T-cell (primary cell): ENCODE data around the gene CASP5. TPM values are rescaled to one million over a fixed set of nuclear protein-coding genes. Genes with fewer than 3 reads are reported as not detected.
A peak's percentile ranks its signal among the peaks of the same experiment; 100 is the strongest.

ENCODE experiments used
- ATAC-seq, 4 experiments: fragments of 200-7000 bp in 3 of 4; fragments of 150-1000 bp in 1 of 4; cut with Tn5 transposase; replicated peaks in 1 of 4; 1 replicate in 3 of 4; 2 replicates in 1 of 4; pipeline ENCODE4 v1.10.0; 2021; ENCODE audit warnings: moderate library complexity in 3 of 4, mild to moderate bottlenecking in 2 of 4, moderate number of reproducible peaks in 1 of 4
- CTCF ChIA-PET, 2 donors: fragments of 300-600 bp; sonication (Branson Sonifier 250); formaldehyde crosslinking; loops; one replicate each; lab custom pipeline; 2022; ENCODE audit warnings: antibody characterized with exemption in 2 of 2; lab: Charles Lee
- POLR2A ChIA-PET, 2 donors: fragments of 300-600 bp; sonication (Branson Sonifier 250); formaldehyde crosslinking; loops; one replicate each; lab custom pipeline; 2022; ENCODE audit warnings: antibody characterized with exemption in 2 of 2; lab: Charles Lee
- DNase-seq, 35 experiments: peaks; one replicate each; pipeline versions ENCODE4 v3.0.0 to v3.0.0-alpha.2; 2013 to 2023
- H3K27ac ChIP-seq: one replicate; pipeline ENCODE4 v1.5.1; 2013; ENCODE audit warnings: low read length
- H3K27me3 ChIP-seq, 2 experiments: replicated peaks in 1 of 2; 1 replicate in 1 of 2; 2 replicates in 1 of 2; pipeline versions ENCODE4 v1.6.1 to v1.7.0; 2013; ENCODE audit warnings: low read length in 1 of 2, mixed read lengths in 1 of 2; ENCODE audit not compliant: control insufficient read depth in 2 of 2, insufficient read depth in 2 of 2; ENCODE audit errors: extremely low read depth in 1 of 2
- H3K36me3 ChIP-seq, 2 donors: 1 replicate in 1 of 2; 2 replicates in 1 of 2; pipeline versions ENCODE4 v1.6.1 to v1.7.0; 2013; ENCODE audit warnings: low read length in 1 of 2; ENCODE audit not compliant: control insufficient read depth in 2 of 2, insufficient read depth in 1 of 2; ENCODE audit errors: extremely low read depth in 1 of 2
- H3K4me1 ChIP-seq, 2 experiments: 1 replicate in 1 of 2; 2 replicates in 1 of 2; pipeline versions ENCODE4 v1.6.1 to v1.7.0; 2013; ENCODE audit warnings: low read length in 2 of 2, mixed read lengths in 1 of 2; ENCODE audit not compliant: insufficient read depth in 2 of 2, control insufficient read depth in 1 of 2; ENCODE audit errors: extremely low read depth in 1 of 2
- H3K4me3 ChIP-seq, 2 donors: 1 replicate in 1 of 2; 2 replicates in 1 of 2; pipeline versions ENCODE4 v1.5.1 to v1.7.0; 2013; ENCODE audit warnings: mild to moderate bottlenecking in 2 of 2, low read length in 1 of 2, moderate library complexity in 1 of 2; ENCODE audit not compliant: control insufficient read depth in 1 of 2; ENCODE audit errors: extremely low read depth in 1 of 2
- H3K9me3 ChIP-seq: 2 replicates; pipeline ENCODE4 v1.7.0; 2013
- H3K27ac Mint-ChIP-seq, 2 donors: one replicate each; pipeline ENCODE4 v1.8.0; 2020 to 2021; ENCODE audit warnings: mild to moderate bottlenecking in 2 of 2, mixed read lengths in 2 of 2
- H3K27me3 Mint-ChIP-seq, 2 donors: one replicate each; pipeline ENCODE4 v1.8.0; 2021 to 2022; ENCODE audit warnings: mixed read lengths in 2 of 2
- H3K36me3 Mint-ChIP-seq: one replicate; pipeline ENCODE4 v1.8.0; 2021; ENCODE audit warnings: mixed read lengths
- H3K4me1 Mint-ChIP-seq, 3 donors: one replicate each; pipeline ENCODE4 v1.8.0; 2020 to 2022; ENCODE audit warnings: mixed read lengths in 3 of 3, mild to moderate bottlenecking in 1 of 3
- H3K4me3 Mint-ChIP-seq, 3 donors: one replicate each; pipeline ENCODE4 v1.8.0; 2020 to 2022; ENCODE audit warnings: mild to moderate bottlenecking in 3 of 3, mixed read lengths in 3 of 3, moderate library complexity in 3 of 3
- H3K9me3 Mint-ChIP-seq, 3 donors: one replicate each; pipeline ENCODE4 v1.8.0; 2020 to 2022; ENCODE audit warnings: mixed read lengths in 3 of 3
- WGBS: methylation state at CpG from one replicate; pipeline ENCODE4 v1.1.5; 2013; ENCODE audit warnings: missing lambda C conversion rate; ENCODE audit not compliant: insufficient coverage; 5-methylcytosine and 5-hydroxymethylcytosine counted together
- total RNA-seq, 35 experiments: library from RNA in 6 of 35; stranded (reverse) in 6 of 35; fragments of 120-200 nt in 1 of 35; gene quantifications; one replicate each; pipeline versions ENCODE4 v1.2.1 to v1.2.4 and lab custom pipeline; 2013 to 2026

Gene CASP5
- total RNA-seq, 5 donors from 2014 or later (not counting 1 experiment from before 2014, with no cell fraction given) = 0.38 TPM; not detected in 4

- Histone ChIP-seq H3K4me1 (peaks cover 3 to 6% of the 10 kb centered on the region in 2 experiments), H3K27ac (peak overlapping the region; percentile 17), H3K9me3 (no peaks in the 10 kb centered on the region), H3K27me3 (no peaks in the 10 kb centered on the region), H3K4me3 (no peak overlapping the region), H3K36me3 (peaks cover 0 to 61% of the 10 kb centered on the region in 2 donors)
- ATAC-seq (no peak), DNase-seq (no peak)
- ChIA-PET POLR2A (interaction anchor here in 1 of 2 donors (0.6 to 0.7 kb wide), 2 partner anchors 18 to 20 kb away, joined by 3 read pairs; partner anchors contain the start of gene CARD16), CTCF (no interaction called here)
- Mint-ChIP-seq H3K36me3 (peaks cover 71% of the 10 kb centered on the region), H3K9me3 (no peaks in the 10 kb centered on the region), H3K4me1 (peaks cover 40 to 62% (median 44%) of the 10 kb centered on the region in 3 donors), H3K4me3 (peak overlapping the region in 2 of 3 donors; percentile 8 to 32), H3K27me3 (no peaks in the 10 kb centered on the region), H3K27ac (peak overlapping the region; percentile 85 to 88)
- WGBS = 86% methylated on average over 1 of the region's 3 CpGs
Observed at GRCh38 chr11:105027678-105028077, 4.7 kb upstream of the CASP5 start.

GRCh38 chr11:105024394-105024793, 1.4 kb upstream of the CASP5 start:
- H3K4me1 ChIP-seq = peaks cover 0 to under 1% of the 10 kb centered on the region in 2 experiments
- H3K36me3 ChIP-seq = peaks cover 0 to 39% of the 10 kb centered on the region in 2 donors
- H3K27me3 Mint-ChIP-seq = no peaks in the 10 kb centered on the region
- ATAC-seq = no peak
- peaks cover 0 to 3% (median 0%) of the 10 kb centered on the region in 3 donors for H3K9me3 Mint-ChIP-seq
- no peak overlapping the region for H3K27ac ChIP-seq
- peaks cover 25 to 40% (median 28%) of the 10 kb centered on the region in 3 donors for H3K4me1 Mint-ChIP-seq
- WGBS = no CpG with 5 or more reads among the region's 1 CpG
- DNase-seq = no peak
- H3K36me3 Mint-ChIP-seq = peaks cover 47% of the 10 kb centered on the region
- CTCF ChIA-PET = no interaction called here
- no peaks in the 10 kb centered on the region for H3K9me3 ChIP-seq
- H3K27me3 ChIP-seq = no peaks in the 10 kb centered on the region
- POLR2A ChIA-PET = no interaction called here
- H3K4me3 Mint-ChIP-seq = no peak overlapping the region
- no peak overlapping the region for H3K4me3 ChIP-seq
- peak overlapping the region; percentile 8 to 11 for H3K27ac Mint-ChIP-seq

GRCh38 chr11:105022527-105022926, 441 bp downstream of the CASP5 start:
- H3K4me1 ChIP-seq = no peaks in the 10 kb centered on the region
- no peaks in the 10 kb centered on the region for H3K27me3 ChIP-seq
- ATAC-seq = no peak
- no peak overlapping the region for H3K4me3 Mint-ChIP-seq
- peaks cover 31% of the 10 kb centered on the region for H3K36me3 Mint-ChIP-seq
- peaks cover 9 to 25% (median 15%) of the 10 kb centered on the region in 3 donors for H3K4me1 Mint-ChIP-seq
- no CpG with 5 or more reads among the region's 2 CpGs for WGBS
- no peak for DNase-seq
- peaks cover 0 to 23% of the 10 kb centered on the region in 2 donors for H3K36me3 ChIP-seq
- peak overlapping the region; percentile 3 to 72 for H3K27ac Mint-ChIP-seq
- H3K27ac ChIP-seq = no peak overlapping the region
- H3K4me3 ChIP-seq = no peak overlapping the region
- ChIA-PET CTCF (no interaction called here), POLR2A (no interaction called here)
- peaks cover 0 to 3% (median 0%) of the 10 kb centered on the region in 3 donors for H3K9me3 Mint-ChIP-seq
- no peaks in the 10 kb centered on the region for H3K9me3 ChIP-seq
- no peaks in the 10 kb centered on the region for H3K27me3 Mint-ChIP-seq

DNA sequence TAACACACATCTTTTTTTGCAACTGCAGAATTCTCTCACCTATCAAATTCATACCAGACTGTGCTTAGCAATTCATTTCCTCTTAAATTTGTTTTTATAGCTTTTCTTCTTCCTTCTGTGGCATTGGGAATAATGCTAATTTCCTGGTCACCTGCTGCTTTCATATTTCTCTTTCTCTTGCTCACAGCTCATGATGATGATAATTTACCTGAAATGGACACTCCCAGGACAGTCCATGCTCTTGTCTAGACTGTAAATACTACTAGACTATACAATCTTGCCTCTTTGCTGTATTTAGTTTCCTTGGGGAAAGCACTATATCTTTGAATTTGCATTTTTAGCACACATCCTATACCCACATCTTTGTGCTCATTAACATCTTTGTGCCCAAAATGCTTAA, 15.5 kb downstream of the CASP5 start:
- no peaks in the 10 kb centered on the region for H3K36me3 ChIP-seq
- ChIA-PET POLR2A (interaction anchor here (0.5 to 0.7 kb wide), 3 partner anchors 20 to 368 kb away, joined by 3 to 6 read pairs (median 3); no protein-coding TSS in a partner anchor), CTCF (interaction anchor here in 1 of 2 donors (0.9 to 1.2 kb wide), 2 partner anchors 43 to 344 kb away, joined by 3 to 4 read pairs; no protein-coding TSS in a partner anchor)
- Mint-ChIP-seq H3K4me1 (peaks cover 0 to under 1% (median 0%) of the 10 kb centered on the region in 3 donors), H3K27ac (no peak overlapping the region), H3K36me3 (no peaks in the 10 kb centered on the region), H3K4me3 (no peak overlapping the region), H3K9me3 (no peaks in the 10 kb centered on the region), H3K27me3 (no peaks in the 10 kb centered on the region)
- no peak overlapping the region for H3K27ac ChIP-seq
- DNase-seq (no peak), ATAC-seq (no peak)
- no peaks in the 10 kb centered on the region for H3K4me1 ChIP-seq
- H3K4me3 ChIP-seq = no peak overlapping the region
- H3K27me3 ChIP-seq = no peaks in the 10 kb centered on the region
- no peaks in the 10 kb centered on the region for H3K9me3 ChIP-seq

- Mint-ChIP-seq H3K27me3 (no peaks in the 10 kb centered on the region), H3K4me1 (peaks cover 5 to 8% (median 5%) of the 10 kb centered on the region in 3 donors), H3K4me3 (no peak overlapping the region), H3K27ac (no peak overlapping the region), H3K9me3 (no peaks in the 10 kb centered on the region), H3K36me3 (no peaks in the 10 kb centered on the region)
- POLR2A ChIA-PET = interaction anchor here (0.6 kb wide), 2 partner anchors 296 to 719 kb away, joined by 3 to 4 read pairs; no protein-coding TSS in a partner anchor
- DNase-seq = no peak
- no peak overlapping the region for H3K4me3 ChIP-seq
- no peak overlapping the region for H3K27ac ChIP-seq
- H3K9me3 ChIP-seq = no peaks in the 10 kb centered on the region
- CTCF ChIA-PET = no interaction called here
- no peaks in the 10 kb centered on the region for H3K27me3 ChIP-seq
- no peaks in the 10 kb centered on the region for H3K4me1 ChIP-seq
- no peak for ATAC-seq
- 83% methylated on average over 1 of the region's 3 CpGs for WGBS
- no peaks in the 10 kb centered on the region for H3K36me3 ChIP-seq
Observed at GRCh38 chr11:105005451-105005845, 17.5 kb downstream of the CASP5 start.

DNA sequence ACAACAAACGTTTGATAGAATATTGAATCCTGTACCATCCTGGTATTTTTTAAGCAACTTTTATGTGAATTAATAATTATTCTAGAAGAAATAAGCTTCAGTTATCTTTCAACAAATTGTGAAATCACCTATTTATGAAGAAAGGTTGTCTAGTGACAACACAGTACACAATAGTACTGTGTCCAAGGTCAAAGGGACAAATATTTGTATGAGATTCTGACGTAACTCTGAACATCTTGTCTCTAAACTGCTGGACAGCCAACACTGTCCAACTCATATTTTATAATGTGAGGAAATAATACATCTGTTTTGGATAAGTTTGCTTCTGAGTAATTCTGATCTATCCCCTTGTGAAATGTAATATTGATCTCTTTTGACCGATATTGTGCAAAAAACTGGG, 18.9 kb downstream of the CASP5 start:
- ChIA-PET CTCF (no interaction called here), POLR2A (no interaction called here)
- H3K27ac Mint-ChIP-seq = no peak overlapping the region
- no CpG with 5 or more reads among the region's 3 CpGs for WGBS
- H3K27ac ChIP-seq = no peak overlapping the region
- H3K36me3 Mint-ChIP-seq = no peaks in the 10 kb centered on the region
- H3K4me1 ChIP-seq = no peaks in the 10 kb centered on the region
- ATAC-seq (no peak), DNase-seq (no peak)
- H3K9me3 ChIP-seq = no peaks in the 10 kb centered on the region
- no peaks in the 10 kb centered on the region for H3K36me3 ChIP-seq
- peaks cover 5 to 8% (median 7%) of the 10 kb centered on the region in 3 donors for H3K4me1 Mint-ChIP-seq
- no peaks in the 10 kb centered on the region for H3K27me3 ChIP-seq
- H3K9me3 Mint-ChIP-seq = no peaks in the 10 kb centered on the region
- no peaks in the 10 kb centered on the region for H3K27me3 Mint-ChIP-seq
- H3K4me3 Mint-ChIP-seq = no peak overlapping the region
- H3K4me3 ChIP-seq = no peak overlapping the region
